Activated naive CD8-positive, alpha-beta T cell treated with anti-CD3 and anti-CD28 coated beads, Interleukin-2, amount 50 U/mL, for 24 hours (primary cell): ENCODE data around the gene LRRC61.
"Not testable (repeated sequence)": the region's sequence is repeated elsewhere in the genome, so short reads cannot be mapped to it uniquely, and the experiment has no call there.

Experiments used
- ATAC-seq: fragments of 150-1000 bp; cut with Tn5 transposase; one replicate; pipeline ENCODE4 v1.10.0; 2021
- DNase-seq: peaks from one replicate; pipeline ENCODE4 v3.0.0; 2021
- H3K27ac Mint-ChIP-seq: one replicate; pipeline ENCODE4 v1.8.0; 2021; ENCODE audit warnings: mild to moderate bottlenecking, mixed read lengths
- H3K27me3 Mint-ChIP-seq: one replicate; pipeline ENCODE4 v1.8.0; 2021; ENCODE audit warnings: mixed read lengths
- H3K36me3 Mint-ChIP-seq: one replicate; pipeline ENCODE4 v1.8.0; 2021; ENCODE audit warnings: low read depth, mixed read lengths
- H3K4me1 Mint-ChIP-seq: one replicate; pipeline ENCODE4 v1.8.0; 2021; ENCODE audit warnings: mixed read lengths
- H3K4me3 Mint-ChIP-seq: one replicate; pipeline ENCODE4 v1.8.0; 2021; ENCODE audit warnings: mild to moderate bottlenecking, moderate library complexity, mixed read lengths
- H3K9me3 Mint-ChIP-seq: one replicate; pipeline ENCODE4 v1.8.0; 2021; ENCODE audit warnings: mixed read lengths

LRRC61 gene, protein sequence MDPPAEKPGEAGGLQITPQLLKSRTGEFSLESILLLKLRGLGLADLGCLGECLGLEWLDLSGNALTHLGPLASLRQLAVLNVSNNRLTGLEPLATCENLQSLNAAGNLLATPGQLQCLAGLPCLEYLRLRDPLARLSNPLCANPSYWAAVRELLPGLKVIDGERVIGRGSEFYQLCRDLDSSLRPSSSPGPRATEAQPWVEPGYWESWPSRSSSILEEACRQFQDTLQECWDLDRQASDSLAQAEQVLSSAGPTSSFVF

GRCh38 chr7:150322833-150323681, at the start of gene LRRC61, which contains the start of gene ACTR3C:
TSS of gene LRRC61 (plus strand) at chr7:150323355. CDS start at chr7:150336862, 13,507 bp downstream.
TSS of gene ACTR3C (minus strand) at chr7:150323545. CDS start at chr7:150295296, 28,249 bp downstream.
- peak; percentile 80 for DNase-seq
- peak within 1 kb of the TSS; percentile 97 for H3K27ac Mint-ChIP-seq
- no peaks in the 10 kb centered on the region for H3K9me3 Mint-ChIP-seq
- peak; percentile 42 for ATAC-seq
- H3K4me1 Mint-ChIP-seq = peaks cover 44% of the 10 kb centered on the region
- H3K36me3 Mint-ChIP-seq = peaks cover 29% of the 10 kb centered on the region
- H3K4me3 Mint-ChIP-seq = peak within 1 kb of the TSS; percentile 91
- no peaks in the 10 kb centered on the region for H3K27me3 Mint-ChIP-seq

- ATAC-seq = peak; percentile 48
Measured at GRCh38 chr7:150276132-150276695, 46.9 kb upstream of the LRRC61 start.

GRCh38 chr7:150278383-150278782, 44.8 kb upstream of the LRRC61 start:
- not testable (repeated sequence) for H3K27ac Mint-ChIP-seq, DNase-seq, H3K27me3 Mint-ChIP-seq, H3K4me3 Mint-ChIP-seq, H3K4me1 Mint-ChIP-seq, H3K36me3 Mint-ChIP-seq, H3K9me3 Mint-ChIP-seq, ATAC-seq

More at GRCh38 chr7:150276132-150276695, 46.9 kb upstream of the LRRC61 start:
- H3K9me3 Mint-ChIP-seq, H3K36me3 Mint-ChIP-seq, H3K27ac Mint-ChIP-seq, H3K27me3 Mint-ChIP-seq, H3K4me1 Mint-ChIP-seq, H3K4me3 Mint-ChIP-seq: not testable (repeated sequence)
- DNase-seq = peak; percentile 11

- ATAC-seq, H3K9me3 Mint-ChIP-seq, H3K4me3 Mint-ChIP-seq, H3K36me3 Mint-ChIP-seq, H3K4me1 Mint-ChIP-seq, DNase-seq, H3K27ac Mint-ChIP-seq, H3K27me3 Mint-ChIP-seq: not testable (repeated sequence)
Measured at GRCh38 chr7:150281681-150282403, 41.3 kb upstream of the LRRC61 start.

DNA sequence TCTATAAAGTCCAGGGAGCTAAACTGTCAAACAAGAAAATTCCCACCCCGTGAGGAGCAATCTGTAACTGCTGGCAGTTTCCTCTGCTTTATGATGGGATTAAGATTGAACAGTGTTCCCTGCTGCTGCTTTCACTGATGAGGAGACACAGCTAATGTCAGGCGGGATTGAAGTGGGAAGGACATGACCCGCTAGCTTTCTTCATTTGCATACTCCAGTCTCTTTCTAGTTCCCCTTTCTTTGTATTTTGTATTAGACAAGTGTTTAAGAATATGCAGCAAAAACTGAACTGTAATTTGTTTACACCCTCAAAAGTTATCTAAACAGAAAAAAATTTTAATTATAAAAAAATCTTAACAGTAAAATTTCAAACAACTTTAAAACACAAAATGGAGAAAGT, 40.0 kb upstream of the LRRC61 start:
- not testable (repeated sequence) for H3K27me3 Mint-ChIP-seq, H3K4me1 Mint-ChIP-seq, H3K9me3 Mint-ChIP-seq, DNase-seq, H3K27ac Mint-ChIP-seq, ATAC-seq, H3K36me3 Mint-ChIP-seq, H3K4me3 Mint-ChIP-seq

- ATAC-seq = peak; percentile 89
- H3K4me1 Mint-ChIP-seq, H3K36me3 Mint-ChIP-seq, DNase-seq, H3K9me3 Mint-ChIP-seq, H3K27me3 Mint-ChIP-seq, H3K27ac Mint-ChIP-seq, H3K4me3 Mint-ChIP-seq: not testable (repeated sequence)
Measured at GRCh38 chr7:150283608-150284007, 39.5 kb upstream of the LRRC61 start.

DNA sequence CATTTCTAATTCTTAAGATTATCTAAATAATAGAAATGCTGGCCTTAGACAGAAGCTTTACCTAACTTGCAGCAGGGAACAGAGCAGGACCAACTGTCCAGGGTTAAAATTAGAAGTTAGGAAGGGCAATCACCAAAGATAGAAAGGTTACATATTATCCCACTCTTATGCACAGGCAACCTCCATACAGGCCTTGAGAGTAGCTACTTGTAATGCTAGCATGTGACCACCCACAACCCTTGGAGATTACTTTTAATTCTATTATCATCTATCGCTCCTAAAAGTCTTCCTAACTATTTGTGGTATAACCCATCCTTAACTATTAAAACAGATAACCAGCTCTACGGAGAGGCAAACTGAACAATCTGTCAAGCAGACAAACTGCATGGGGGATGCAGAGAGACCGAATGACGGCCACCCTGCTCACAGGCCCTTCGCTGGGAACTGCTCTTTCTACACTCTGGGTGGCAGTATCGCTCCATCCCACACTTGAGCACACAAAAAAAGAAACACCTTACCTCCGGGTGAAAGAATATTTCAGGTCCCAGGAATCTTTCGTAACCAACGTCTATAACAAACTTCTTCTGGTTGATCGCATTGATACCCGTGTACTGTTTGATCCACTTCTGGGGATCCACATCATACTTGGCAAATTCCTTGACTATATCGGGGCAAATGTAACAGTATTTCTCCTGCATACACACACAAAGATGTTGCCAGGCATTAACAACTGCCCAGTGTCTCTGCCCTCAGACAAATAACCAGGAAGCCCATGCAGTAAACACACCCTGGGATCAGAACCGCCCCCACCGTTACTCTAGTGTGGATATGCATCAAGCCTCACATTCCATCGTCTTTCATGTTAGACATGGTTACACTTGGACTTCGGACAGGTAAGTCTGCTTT, 37.1 kb upstream of the LRRC61 start:
- not testable (repeated sequence) for H3K36me3 Mint-ChIP-seq, H3K9me3 Mint-ChIP-seq, H3K4me1 Mint-ChIP-seq, H3K27me3 Mint-ChIP-seq, H3K27ac Mint-ChIP-seq, H3K4me3 Mint-ChIP-seq
- peak; percentile 8 for DNase-seq
- ATAC-seq = peak; percentile 69

- H3K4me1 Mint-ChIP-seq, H3K27ac Mint-ChIP-seq, H3K36me3 Mint-ChIP-seq, H3K9me3 Mint-ChIP-seq, ATAC-seq, H3K27me3 Mint-ChIP-seq, H3K4me3 Mint-ChIP-seq, DNase-seq: not testable (repeated sequence)
Measured at GRCh38 chr7:150287815-150288214, 35.3 kb upstream of the LRRC61 start.

- H3K27ac Mint-ChIP-seq, H3K4me1 Mint-ChIP-seq, ATAC-seq, H3K36me3 Mint-ChIP-seq, DNase-seq, H3K4me3 Mint-ChIP-seq, H3K9me3 Mint-ChIP-seq, H3K27me3 Mint-ChIP-seq: not testable (repeated sequence)
Measured at GRCh38 chr7:150288816-150289215, 34.3 kb upstream of the LRRC61 start.

DNA sequence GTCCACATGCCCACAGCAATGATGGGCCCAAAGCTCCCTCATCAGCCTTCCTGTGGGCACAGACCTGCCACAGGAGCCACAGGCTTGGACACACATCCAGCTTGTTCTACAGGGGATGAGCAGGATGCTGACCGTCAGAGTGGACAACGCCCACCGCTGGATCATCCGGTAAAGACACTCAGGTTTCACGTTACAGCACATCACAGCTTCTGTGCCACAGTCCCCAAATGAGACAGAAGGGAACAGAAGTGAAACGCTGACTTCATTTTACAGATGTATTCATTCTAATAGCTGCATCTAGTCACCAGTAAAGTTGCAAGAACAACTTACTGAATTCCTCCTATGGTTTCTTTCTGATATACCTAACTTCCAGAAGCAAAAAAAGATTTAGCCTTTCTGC, 32.8 kb upstream of the LRRC61 start:
- not testable (repeated sequence) for H3K9me3 Mint-ChIP-seq, H3K4me1 Mint-ChIP-seq, ATAC-seq, H3K4me3 Mint-ChIP-seq, H3K27ac Mint-ChIP-seq, H3K36me3 Mint-ChIP-seq, DNase-seq, H3K27me3 Mint-ChIP-seq

- not testable (repeated sequence) for H3K4me1 Mint-ChIP-seq, H3K27ac Mint-ChIP-seq, H3K27me3 Mint-ChIP-seq, DNase-seq, ATAC-seq, H3K4me3 Mint-ChIP-seq, H3K9me3 Mint-ChIP-seq, H3K36me3 Mint-ChIP-seq
Measured at GRCh38 chr7:150295027-150295426, 28.1 kb upstream of the LRRC61 start.

DNA sequence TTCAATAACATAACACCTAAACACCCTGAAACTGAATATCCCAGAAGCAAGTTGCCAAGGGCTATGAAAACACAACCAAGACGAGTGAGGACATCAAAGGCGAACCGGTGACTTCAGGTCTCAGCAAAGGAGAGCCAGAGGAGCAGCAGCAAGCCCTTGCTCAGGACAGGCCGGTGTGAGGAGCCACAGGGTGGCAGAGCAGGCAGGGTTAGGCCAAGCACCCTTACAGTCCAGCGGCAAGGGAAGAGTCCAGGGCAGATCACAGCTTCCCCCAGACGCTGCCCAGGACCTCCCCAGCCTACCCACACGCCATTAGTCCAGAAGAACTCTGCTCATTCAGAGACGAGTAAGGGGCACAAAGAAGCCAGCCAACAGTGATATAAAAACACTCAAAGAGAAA, 27.5 kb upstream of the LRRC61 start:
- not testable (repeated sequence) for H3K9me3 Mint-ChIP-seq, ATAC-seq, H3K27me3 Mint-ChIP-seq, H3K27ac Mint-ChIP-seq, H3K36me3 Mint-ChIP-seq, H3K4me3 Mint-ChIP-seq, DNase-seq, H3K4me1 Mint-ChIP-seq

DNA sequence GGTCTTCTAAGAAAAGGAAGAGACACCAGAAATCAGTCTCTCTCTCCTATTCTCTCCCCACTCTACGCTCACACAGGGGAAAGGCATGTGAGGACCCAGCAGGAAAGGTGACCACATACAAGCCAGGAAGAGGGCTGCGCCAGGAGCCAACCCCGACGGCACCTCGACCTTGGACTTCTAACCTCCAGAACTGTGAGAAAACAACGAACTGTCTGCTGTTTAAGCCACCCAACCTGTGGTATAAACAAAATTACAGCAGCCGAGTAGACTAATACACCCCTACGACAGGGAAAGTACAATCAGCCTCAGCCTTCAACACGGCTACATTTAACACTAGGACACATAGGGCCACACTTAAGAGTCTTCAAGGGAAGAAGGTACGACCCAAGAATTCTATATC, 26.4 kb upstream of the LRRC61 start:
- H3K4me3 Mint-ChIP-seq, H3K27me3 Mint-ChIP-seq, DNase-seq, H3K4me1 Mint-ChIP-seq, ATAC-seq, H3K9me3 Mint-ChIP-seq, H3K27ac Mint-ChIP-seq, H3K36me3 Mint-ChIP-seq: not testable (repeated sequence)

DNA sequence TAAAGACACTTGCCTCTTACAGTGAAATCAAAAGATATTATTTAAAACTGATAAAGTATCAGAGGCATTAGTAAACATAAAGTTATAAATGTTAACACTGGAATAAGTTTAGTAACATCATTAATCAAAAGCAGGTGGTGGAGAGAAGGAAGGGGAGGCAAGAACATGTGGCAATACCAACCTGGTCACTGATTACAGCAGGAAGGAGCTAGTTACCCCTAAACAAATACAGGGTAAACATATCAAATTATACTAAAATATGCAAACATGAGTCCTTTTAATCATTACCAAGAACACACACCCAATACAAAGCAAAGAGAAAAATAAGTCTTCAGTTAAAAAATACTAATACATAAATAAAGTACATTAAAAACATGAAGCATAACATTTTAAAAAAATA, 25.2 kb upstream of the LRRC61 start:
- DNase-seq, H3K27ac Mint-ChIP-seq, H3K9me3 Mint-ChIP-seq, H3K4me1 Mint-ChIP-seq, H3K4me3 Mint-ChIP-seq, H3K27me3 Mint-ChIP-seq, ATAC-seq, H3K36me3 Mint-ChIP-seq: not testable (repeated sequence)
